RWPE2 (cell line): ENCODE measurements around the gene IFNGR1.

Source experiments
- ATAC-seq: fragments of 200-7000 bp; cut with Tn5 transposase; 3 replicates; pipeline ENCODE4 v1.9.1; 2021; ENCODE audit warnings: low read depth
- DNase-seq: peaks from one replicate; pipeline ENCODE4 v3.0.0-alpha.2; 2020; ENCODE audit warnings: low spot score
- H3K27ac ChIP-seq: fragments of 450-650 bp; 2 replicates; pipeline ENCODE4 v1.5.1; 2017; ENCODE audit warnings: mild to moderate bottlenecking; ENCODE audit not compliant: poor library complexity, severe bottlenecking
- H3K27me3 ChIP-seq: fragments of 250-450 bp; sonication (Bioruptor Pico); 2 replicates; pipeline ENCODE4 v1.5.1; 2021; ENCODE audit warnings: mild to moderate bottlenecking, moderate library complexity; ENCODE audit not compliant: insufficient read depth, poor library complexity, severe bottlenecking
- H3K36me3 ChIP-seq: fragments of 250-450 bp; sonication (Bioruptor Pico); 2 replicates; pipeline ENCODE4 v1.5.1; 2020; ENCODE audit warnings: low read depth, mild to moderate bottlenecking, moderate library complexity
- H3K4me1 ChIP-seq: fragments of 250-450 bp; sonication (Bioruptor Pico); 2 replicates; pipeline ENCODE4 v1.5.1; 2021; ENCODE audit warnings: mild to moderate bottlenecking, moderate library complexity; ENCODE audit not compliant: insufficient read depth, poor library complexity, severe bottlenecking
- H3K4me3 ChIP-seq: fragments of 250-450 bp; sonication (Bioruptor Pico); 2 replicates; pipeline ENCODE4 v1.5.1; 2021; ENCODE audit warnings: mild to moderate bottlenecking, moderate library complexity; ENCODE audit not compliant: severe bottlenecking
- H3K9me3 ChIP-seq: fragments of 250-450 bp; sonication (Bioruptor Pico); 2 replicates; pipeline ENCODE4 v1.5.1; 2021; ENCODE audit warnings: mild to moderate bottlenecking, moderate library complexity; ENCODE audit not compliant: severe bottlenecking
- TF ChIP-seq, protein P1 (sequence below): fragments of 450-650 bp; IDR thresholded peaks from one replicate; pipeline ENCODE4 v1.5.1; 2017; ENCODE audit warnings: mild to moderate bottlenecking, moderate library complexity; ENCODE audit not compliant: poor library complexity, severe bottlenecking

IFNGR1 gene

DNA sequence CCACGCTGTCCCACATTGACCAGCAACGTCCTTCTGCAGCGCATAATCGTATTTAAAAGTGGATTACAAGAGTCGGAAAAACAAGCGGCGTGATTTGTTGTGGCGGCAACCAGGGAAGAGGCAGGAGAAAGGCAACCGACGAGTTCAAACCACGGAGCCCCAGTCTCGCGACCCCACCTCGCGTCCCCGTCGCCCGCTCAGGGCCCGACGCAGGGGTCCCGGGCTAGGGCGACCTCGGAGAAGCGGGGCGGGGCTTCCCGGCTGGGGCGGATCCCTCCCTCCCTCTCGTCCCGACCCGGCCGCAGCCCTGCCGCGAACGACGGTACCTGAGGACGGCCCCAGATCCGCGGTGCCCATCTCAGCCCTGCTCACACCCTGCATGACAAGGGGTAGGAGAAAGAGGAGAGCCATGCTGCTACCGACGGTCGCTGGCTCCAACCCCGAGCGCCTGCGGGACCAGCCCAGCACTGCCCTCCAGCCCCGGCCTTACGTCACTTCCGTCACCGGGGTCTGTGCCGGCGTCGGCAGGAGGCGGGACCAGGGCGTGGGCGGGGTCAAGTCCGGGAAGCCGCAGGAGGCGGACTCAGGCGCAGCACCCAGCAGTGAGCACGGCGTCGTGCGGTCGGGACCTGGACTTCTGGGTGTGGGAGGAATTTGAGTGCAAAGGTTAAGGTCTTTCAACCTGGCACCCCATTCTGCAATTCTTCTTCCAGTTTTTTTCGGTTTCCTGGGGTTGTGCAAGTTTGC is at the start of gene IFNGR1:
Gene IFNGR1, minus strand, starts transcription at position 469 of the 747 bp plus-strand sequence. Its CDS starts 58 bp downstream, at position 411.
- peak within 1 kb of the TSS; percentile 82 for H3K27ac ChIP-seq
- no peaks in the 10 kb centered on the region for H3K9me3 ChIP-seq
- peaks cover 33% of the 10 kb centered on the region for H3K4me1 ChIP-seq
- DNase-seq (peak; percentile 95), ATAC-seq (peak; percentile 77)
- no peaks in the 10 kb centered on the region for H3K27me3 ChIP-seq
- TF ChIP-seq, protein P1, sequence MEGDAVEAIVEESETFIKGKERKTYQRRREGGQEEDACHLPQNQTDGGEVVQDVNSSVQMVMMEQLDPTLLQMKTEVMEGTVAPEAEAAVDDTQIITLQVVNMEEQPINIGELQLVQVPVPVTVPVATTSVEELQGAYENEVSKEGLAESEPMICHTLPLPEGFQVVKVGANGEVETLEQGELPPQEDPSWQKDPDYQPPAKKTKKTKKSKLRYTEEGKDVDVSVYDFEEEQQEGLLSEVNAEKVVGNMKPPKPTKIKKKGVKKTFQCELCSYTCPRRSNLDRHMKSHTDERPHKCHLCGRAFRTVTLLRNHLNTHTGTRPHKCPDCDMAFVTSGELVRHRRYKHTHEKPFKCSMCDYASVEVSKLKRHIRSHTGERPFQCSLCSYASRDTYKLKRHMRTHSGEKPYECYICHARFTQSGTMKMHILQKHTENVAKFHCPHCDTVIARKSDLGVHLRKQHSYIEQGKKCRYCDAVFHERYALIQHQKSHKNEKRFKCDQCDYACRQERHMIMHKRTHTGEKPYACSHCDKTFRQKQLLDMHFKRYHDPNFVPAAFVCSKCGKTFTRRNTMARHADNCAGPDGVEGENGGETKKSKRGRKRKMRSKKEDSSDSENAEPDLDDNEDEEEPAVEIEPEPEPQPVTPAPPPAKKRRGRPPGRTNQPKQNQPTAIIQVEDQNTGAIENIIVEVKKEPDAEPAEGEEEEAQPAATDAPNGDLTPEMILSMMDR = no peak
- peaks cover 5% of the 10 kb centered on the region; the same call in 1 of the 2 replicates for H3K36me3 ChIP-seq
- peak within 1 kb of the TSS; percentile 97 for H3K4me3 ChIP-seq

DNA sequence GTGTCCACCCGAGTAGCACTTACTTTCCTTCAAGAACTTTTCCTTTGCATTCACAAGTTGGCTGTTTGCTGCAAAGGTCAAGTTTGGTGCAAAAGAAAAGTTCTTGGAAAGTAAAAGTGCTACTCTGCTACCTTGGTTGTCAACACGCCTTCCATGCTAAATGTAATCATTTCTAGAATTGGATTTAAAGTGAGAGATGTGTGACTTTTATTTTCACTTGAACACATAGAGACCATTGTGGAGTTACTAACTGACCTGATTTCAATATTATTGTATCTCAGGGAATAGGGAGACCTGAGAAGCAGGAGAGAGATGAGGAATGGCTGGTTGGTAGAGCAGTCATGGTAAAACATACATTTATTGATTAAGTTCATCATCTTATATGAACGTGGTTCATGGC is 49.7 kb upstream of the IFNGR1 start:
- H3K4me1 ChIP-seq = no peaks in the 10 kb centered on the region
- no peaks in the 10 kb centered on the region for H3K27me3 ChIP-seq
- H3K4me3 ChIP-seq = no peak overlapping the region
- DNase-seq (no peak), ATAC-seq (no peak)
- no peaks in the 10 kb centered on the region for H3K9me3 ChIP-seq
- TF ChIP-seq, protein P1 = no peak
- no peak overlapping the region for H3K27ac ChIP-seq
- 0 out of 2 replicates have a peak, but pooled peaks cover 4% of the 10 kb centered on the region for H3K36me3 ChIP-seq

DNA sequence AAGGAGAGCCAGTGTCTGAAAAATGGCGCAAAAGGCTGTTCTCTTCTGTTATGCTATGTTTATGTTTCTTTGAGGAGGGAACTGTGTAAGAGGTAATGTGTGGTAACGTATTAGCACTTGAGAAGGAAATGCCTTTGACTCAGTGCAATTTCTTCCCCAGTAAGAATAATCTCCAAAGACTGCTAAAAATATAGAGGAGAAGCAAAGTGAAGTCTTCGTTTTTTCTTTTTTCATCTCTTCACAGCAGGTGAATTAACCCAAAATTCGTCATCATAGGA is 47.1 kb upstream of the IFNGR1 start:
- no peak overlapping the region for H3K27ac ChIP-seq
- no peaks in the 10 kb centered on the region for H3K9me3 ChIP-seq
- TF ChIP-seq, protein P1 = no peak
- H3K4me3 ChIP-seq = no peak overlapping the region
- DNase-seq (no peak), ATAC-seq (no peak)
- no peaks in the 10 kb centered on the region for H3K27me3 ChIP-seq
- H3K36me3 ChIP-seq = no peaks in the 10 kb centered on the region
- peaks cover 12% of the 10 kb centered on the region for H3K4me1 ChIP-seq

DNA sequence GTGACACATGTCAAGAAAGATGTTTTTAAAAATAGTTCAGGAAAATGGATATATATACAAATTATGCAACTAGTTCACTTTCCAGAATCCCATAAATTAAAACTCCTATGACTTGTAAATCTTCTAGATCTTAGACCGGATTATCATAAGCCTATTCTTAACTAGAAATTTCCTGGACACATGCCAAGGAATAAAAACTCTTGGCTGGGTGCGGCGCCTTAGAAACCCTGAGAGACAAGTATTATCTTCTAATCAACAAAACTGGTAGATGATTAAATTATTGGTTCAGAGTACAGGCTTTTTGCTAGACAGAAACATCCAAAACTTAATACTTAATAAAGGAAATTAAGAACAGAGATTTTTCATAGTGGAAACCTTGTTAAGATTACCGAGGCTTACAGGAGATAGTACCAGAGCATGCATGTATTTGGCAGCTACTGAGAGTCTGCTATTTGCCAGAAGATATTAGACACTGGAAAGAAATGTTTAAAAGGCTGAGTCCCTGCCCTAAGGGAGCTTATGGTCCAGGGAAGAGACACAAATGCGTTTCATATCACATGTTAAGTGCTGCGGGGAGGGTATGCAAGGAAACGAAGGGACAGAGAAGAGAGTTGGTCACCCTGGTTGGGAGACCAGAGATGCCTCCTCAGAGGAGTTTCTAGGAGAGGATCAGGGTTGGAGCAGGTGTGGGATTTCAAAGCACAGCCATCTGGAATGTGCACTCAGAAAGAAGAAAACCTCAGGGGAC is 46.5 kb upstream of the IFNGR1 start:
- no peaks in the 10 kb centered on the region for H3K27me3 ChIP-seq
- TF ChIP-seq, protein P1 = no peak
- H3K9me3 ChIP-seq = no peaks in the 10 kb centered on the region
- H3K27ac ChIP-seq = no peak overlapping the region
- DNase-seq = no peak
- no peak for ATAC-seq
- H3K36me3 ChIP-seq = no peaks in the 10 kb centered on the region
- no peak overlapping the region for H3K4me3 ChIP-seq
- H3K4me1 ChIP-seq = peaks cover 15% of the 10 kb centered on the region
